Measurements from ENCODE around the gene CAB39L.

- TF ChIP-seq CTCF (IDR thresholded peaks at IDR 0.05 in 8 of 11, conservative IDR thresholded peaks at IDR 0.05 in 3 of 11) (no peak), POLR2AphosphoS5 (IDR thresholded peaks at IDR 0.05) (no peak)
These were observed 165.7 kb downstream of the CAB39L start for GRCh38 chr13:49278211-49278610.
